IgD-negative memory B cell (primary cell): Measurements from ENCODE around the gene LNP1. TPM values are rescaled to one million over a fixed set of nuclear protein-coding genes. Genes with fewer than 3 reads are reported as not detected.

ENCODE experiments used
- H3K27ac Mint-ChIP-seq, 3 donors: one replicate each; pipeline ENCODE4 v1.8.0; 2020 to 2022; ENCODE audit warnings: mild to moderate bottlenecking in 3 of 3, mixed read lengths in 3 of 3, moderate library complexity in 1 of 3
- H3K27me3 Mint-ChIP-seq: one replicate; pipeline ENCODE4 v1.8.0; 2021; ENCODE audit warnings: mixed read lengths
- H3K36me3 Mint-ChIP-seq: one replicate; pipeline ENCODE4 v1.8.0; 2020; ENCODE audit warnings: mild to moderate bottlenecking, mixed read lengths
- H3K4me1 Mint-ChIP-seq, 3 donors: one replicate each; pipeline ENCODE4 v1.8.0; 2020 to 2022; ENCODE audit warnings: mixed read lengths in 3 of 3, mild to moderate bottlenecking in 1 of 3
- H3K4me3 Mint-ChIP-seq, 4 donors: one replicate each; pipeline ENCODE4 v1.8.0; 2020 to 2022; ENCODE audit warnings: mild to moderate bottlenecking in 4 of 4, mixed read lengths in 4 of 4, moderate library complexity in 3 of 4
- H3K9me3 Mint-ChIP-seq, 3 donors: one replicate each; pipeline ENCODE4 v1.8.0; 2020 to 2021; ENCODE audit warnings: mixed read lengths in 3 of 3, mild to moderate bottlenecking in 1 of 3
- polyA plus RNA-seq: library from polyadenylated mRNA; unstranded; fragments of 300-500 nt; fragmentation: Illumina TruSeq; gene quantifications from one replicate; pipeline ENCODE4 v1.2.3, GENCODE V29; 2021

The LNP1 gene
- polyA plus RNA-seq, 1 donor from 2014 or later: 0.88 TPM

GRCh38 chr3:100384733-100385525 is 16.4 kb upstream of the LNP1 start:
- Mint-ChIP-seq H3K4me3 (no peak overlapping the region), H3K4me1 (peaks cover 0 to 5% (median 5%) of the 10 kb centered on the region in 3 donors), H3K27me3 (no peaks in the 10 kb centered on the region), H3K27ac (no peak overlapping the region), H3K36me3 (peaks cover 8% of the 10 kb centered on the region), H3K9me3 (peaks cover 0 to 8% (median 2%) of the 10 kb centered on the region in 3 donors)

GRCh38 chr3:100386437-100387074 is 14.8 kb upstream of the LNP1 start:
- H3K4me3 Mint-ChIP-seq: no peak overlapping the region
- H3K27me3 Mint-ChIP-seq: no peaks in the 10 kb centered on the region
- peaks cover 0 to 8% (median 2%) of the 10 kb centered on the region in 3 donors for H3K9me3 Mint-ChIP-seq
- no peak overlapping the region for H3K27ac Mint-ChIP-seq
- peaks cover 0 to 5% (median 5%) of the 10 kb centered on the region in 3 donors for H3K4me1 Mint-ChIP-seq
- peaks cover 8% of the 10 kb centered on the region for H3K36me3 Mint-ChIP-seq

- H3K4me3 Mint-ChIP-seq: no peak overlapping the region
These were observed 12.3 kb upstream of the LNP1 start for GRCh38 chr3:100389025-100389424.

GRCh38 chr3:100395679-100396431 is 5.5 kb upstream of the LNP1 start:
- H3K36me3 Mint-ChIP-seq: peaks cover 2% of the 10 kb centered on the region
- H3K9me3 Mint-ChIP-seq: no peaks in the 10 kb centered on the region
- H3K27me3 Mint-ChIP-seq: no peaks in the 10 kb centered on the region
- no peak overlapping the region for H3K27ac Mint-ChIP-seq
- peaks cover 23 to 42% (median 26%) of the 10 kb centered on the region in 3 donors for H3K4me1 Mint-ChIP-seq
- peak overlapping the region in 1 of 4 donors; percentile 58 for H3K4me3 Mint-ChIP-seq

More at GRCh38 chr3:100389025-100389424, 12.3 kb upstream of the LNP1 start:
- peaks cover 0 to 8% (median 2%) of the 10 kb centered on the region in 3 donors for H3K9me3 Mint-ChIP-seq
- H3K36me3 Mint-ChIP-seq: peaks cover 8% of the 10 kb centered on the region
- H3K27ac Mint-ChIP-seq: no peak overlapping the region
- no peaks in the 10 kb centered on the region for H3K27me3 Mint-ChIP-seq
- H3K4me1 Mint-ChIP-seq: peaks cover 4 to 13% (median 9%) of the 10 kb centered on the region in 3 donors

GRCh38 chr3:100396967-100397366 is 4.4 kb upstream of the LNP1 start:
- Mint-ChIP-seq H3K4me1 (peaks cover 31 to 44% (median 32%) of the 10 kb centered on the region in 3 donors), H3K27ac (no peak overlapping the region), H3K4me3 (peak overlapping the region in 1 of 4 donors; percentile 39), H3K36me3 (peaks cover 2% of the 10 kb centered on the region), H3K27me3 (no peaks in the 10 kb centered on the region), H3K9me3 (no peaks in the 10 kb centered on the region)

- peaks cover 2% of the 10 kb centered on the region for H3K36me3 Mint-ChIP-seq
- no peaks in the 10 kb centered on the region for H3K27me3 Mint-ChIP-seq
- H3K9me3 Mint-ChIP-seq: peaks cover 0 to 1% (median 0%) of the 10 kb centered on the region in 3 donors
- no peak overlapping the region for H3K27ac Mint-ChIP-seq
- peak overlapping the region; percentile 99 to 100 (median 100) for H3K4me3 Mint-ChIP-seq
- H3K4me1 Mint-ChIP-seq: peaks cover 32 to 52% (median 40%) of the 10 kb centered on the region in 3 donors
These were observed 1.8 kb upstream of the LNP1 start for GRCh38 chr3:100399341-100400071.

GRCh38 chr3:100400419-100400779 is 940 bp upstream of the LNP1 start:
- Mint-ChIP-seq H3K4me3 (peak overlapping the region; percentile 99 to 100 (median 100)), H3K4me1 (peaks cover 32 to 53% (median 40%) of the 10 kb centered on the region in 3 donors), H3K27ac (peak overlapping the region in 2 of 3 donors; percentile 32 to 93), H3K27me3 (no peaks in the 10 kb centered on the region), H3K9me3 (peaks cover 0 to 1% (median 0%) of the 10 kb centered on the region in 3 donors), H3K36me3 (peaks cover 2% of the 10 kb centered on the region)

- H3K27me3 Mint-ChIP-seq: no peaks in the 10 kb centered on the region
- peaks cover 0 to 1% (median 0%) of the 10 kb centered on the region in 3 donors for H3K9me3 Mint-ChIP-seq
- H3K36me3 Mint-ChIP-seq: peaks cover 2% of the 10 kb centered on the region
- H3K27ac Mint-ChIP-seq: peak overlapping the region; percentile 93 to 97 (median 96)
- peaks cover 26 to 48% (median 38%) of the 10 kb centered on the region in 3 donors for H3K4me1 Mint-ChIP-seq
- peak overlapping the region; percentile 99 to 100 (median 100) for H3K4me3 Mint-ChIP-seq
These were observed 319 bp downstream of the LNP1 start for GRCh38 chr3:100401674-100402041.

GRCh38 chr3:100402256-100402655 is 917 bp downstream of the LNP1 start:
- Mint-ChIP-seq H3K36me3 (peaks cover 3% of the 10 kb centered on the region), H3K4me1 (peaks cover 20 to 42% (median 38%) of the 10 kb centered on the region in 3 donors), H3K9me3 (peaks cover 0 to 6% (median 1%) of the 10 kb centered on the region in 3 donors), H3K27ac (peak overlapping the region in 2 of 3 donors; percentile 93 to 96), H3K4me3 (peak overlapping the region; percentile 99 to 100 (median 100)), H3K27me3 (no peaks in the 10 kb centered on the region)

GRCh38 chr3:100402891-100403290 is 1.6 kb downstream of the LNP1 start:
- H3K4me3 Mint-ChIP-seq: peak overlapping the region in 2 of 4 donors; percentile 79 to 99
- H3K27ac Mint-ChIP-seq: no peak overlapping the region
- no peaks in the 10 kb centered on the region for H3K27me3 Mint-ChIP-seq
- peaks cover 0 to 12% (median 5%) of the 10 kb centered on the region in 3 donors for H3K9me3 Mint-ChIP-seq
- peaks cover 19 to 39% (median 38%) of the 10 kb centered on the region in 3 donors for H3K4me1 Mint-ChIP-seq
- peaks cover 8% of the 10 kb centered on the region for H3K36me3 Mint-ChIP-seq

GRCh38 chr3:100403362-100404249 is 2.3 kb downstream of the LNP1 start:
- H3K4me1 Mint-ChIP-seq: peaks cover 15 to 36% (median 35%) of the 10 kb centered on the region in 3 donors

GRCh38 chr3:100404250-100404548 is 2.9 kb downstream of the LNP1 start:
- peaks cover 0 to 13% (median 6%) of the 10 kb centered on the region in 3 donors for H3K9me3 Mint-ChIP-seq
- H3K4me1 Mint-ChIP-seq: peaks cover 13 to 33% (median 31%) of the 10 kb centered on the region in 3 donors

More at GRCh38 chr3:100403362-100404249, 2.3 kb downstream of the LNP1 start:
- Mint-ChIP-seq H3K4me3 (peak overlapping the region in 2 of 4 donors; percentile 37 to 79), H3K27ac (no peak overlapping the region), H3K9me3 (peaks cover 0 to 13% (median 6%) of the 10 kb centered on the region in 3 donors), H3K27me3 (no peaks in the 10 kb centered on the region), H3K36me3 (peaks cover 8% of the 10 kb centered on the region)

GRCh38 chr3:100407164-100407563 is 5.8 kb downstream of the LNP1 start:
- H3K4me3 Mint-ChIP-seq: peak overlapping the region in 1 of 4 donors; percentile 32
- no peaks in the 10 kb centered on the region for H3K27me3 Mint-ChIP-seq
- H3K36me3 Mint-ChIP-seq: peaks cover 8% of the 10 kb centered on the region
- H3K27ac Mint-ChIP-seq: no peak overlapping the region
- peaks cover under 1 to 17% (median 14%) of the 10 kb centered on the region in 3 donors for H3K4me1 Mint-ChIP-seq
- H3K9me3 Mint-ChIP-seq: peaks cover 0 to 18% (median 6%) of the 10 kb centered on the region in 3 donors

More at GRCh38 chr3:100404250-100404548, 2.9 kb downstream of the LNP1 start:
- no peaks in the 10 kb centered on the region for H3K27me3 Mint-ChIP-seq
- peak overlapping the region in 1 of 4 donors; percentile 37 for H3K4me3 Mint-ChIP-seq
- peaks cover 8% of the 10 kb centered on the region for H3K36me3 Mint-ChIP-seq
- H3K27ac Mint-ChIP-seq: no peak overlapping the region
